Embryonic facial prominence (tissue), 1 donor: ENCODE results near the gene SLC30A7.
"Not testable (repeated sequence)": the region's sequence is repeated elsewhere in the genome, so short reads cannot be mapped to it uniquely, and the experiment has no call there.

Source experiments
- DNase-seq: peaks from one replicate; pipeline ENCODE4 v3.0.0-alpha.2; 2016; ENCODE audit errors: extremely low spot score

SLC30A7 gene

DNA sequence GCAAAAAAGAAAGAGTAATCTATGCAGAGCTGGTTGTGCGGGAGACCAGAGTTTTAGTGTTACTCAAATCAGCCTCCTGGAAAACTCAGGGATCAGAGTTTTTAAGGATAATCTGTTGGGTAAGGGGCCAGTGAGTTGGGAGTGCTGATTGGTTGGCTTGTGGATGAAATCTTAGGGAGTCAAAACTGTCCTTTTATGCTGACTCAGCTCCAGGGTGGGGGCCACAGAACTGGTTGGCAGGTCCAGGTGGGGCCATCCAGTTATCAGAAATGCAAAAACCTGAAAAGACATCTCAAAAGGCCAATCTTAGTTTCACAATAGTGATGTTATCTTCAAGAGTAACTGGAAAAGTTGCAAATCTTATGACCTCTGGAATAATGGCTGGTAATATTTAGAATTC is 4.5 kb upstream of the SLC30A7 start:
- no peak for DNase-seq

DNA sequence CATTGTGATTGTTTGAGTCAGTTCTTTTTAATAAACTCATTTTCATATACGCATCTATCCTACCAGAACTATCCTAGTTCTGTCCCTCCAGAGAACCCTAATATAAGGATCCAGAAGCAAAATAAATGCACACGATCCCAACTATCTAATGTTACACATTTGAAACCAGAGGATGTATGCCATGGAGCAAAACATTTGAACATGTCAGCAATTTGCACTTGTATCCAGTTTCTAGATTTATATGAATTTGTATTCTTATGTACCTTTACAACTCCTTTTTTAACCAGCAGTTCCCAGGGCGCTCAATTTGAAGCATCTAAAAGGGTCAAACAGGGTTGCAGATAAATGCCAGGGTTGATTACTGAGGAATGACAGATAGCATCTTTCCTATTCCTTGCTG is 3.3 kb upstream of the SLC30A7 start:
- DNase-seq: no peak

DNA sequence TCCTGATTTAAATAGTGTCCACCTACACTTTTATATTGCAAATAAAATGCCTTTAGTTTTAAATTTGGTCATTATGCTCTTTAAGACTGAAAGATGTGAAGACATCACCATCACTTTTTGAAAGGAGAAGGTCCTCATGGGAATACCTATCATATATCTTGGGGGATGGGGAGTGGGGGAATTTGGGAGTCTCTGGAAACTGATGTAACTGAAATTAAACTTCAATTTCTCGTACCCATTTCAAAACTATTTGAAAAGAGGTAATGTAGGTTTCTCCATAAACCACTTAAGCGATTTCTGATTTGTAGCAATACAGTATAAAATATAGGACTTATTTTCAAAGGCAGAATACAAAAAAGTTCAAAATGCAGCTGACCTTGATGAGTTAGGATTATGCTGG is 2.2 kb upstream of the SLC30A7 start:
- DNase-seq: no peak

DNA sequence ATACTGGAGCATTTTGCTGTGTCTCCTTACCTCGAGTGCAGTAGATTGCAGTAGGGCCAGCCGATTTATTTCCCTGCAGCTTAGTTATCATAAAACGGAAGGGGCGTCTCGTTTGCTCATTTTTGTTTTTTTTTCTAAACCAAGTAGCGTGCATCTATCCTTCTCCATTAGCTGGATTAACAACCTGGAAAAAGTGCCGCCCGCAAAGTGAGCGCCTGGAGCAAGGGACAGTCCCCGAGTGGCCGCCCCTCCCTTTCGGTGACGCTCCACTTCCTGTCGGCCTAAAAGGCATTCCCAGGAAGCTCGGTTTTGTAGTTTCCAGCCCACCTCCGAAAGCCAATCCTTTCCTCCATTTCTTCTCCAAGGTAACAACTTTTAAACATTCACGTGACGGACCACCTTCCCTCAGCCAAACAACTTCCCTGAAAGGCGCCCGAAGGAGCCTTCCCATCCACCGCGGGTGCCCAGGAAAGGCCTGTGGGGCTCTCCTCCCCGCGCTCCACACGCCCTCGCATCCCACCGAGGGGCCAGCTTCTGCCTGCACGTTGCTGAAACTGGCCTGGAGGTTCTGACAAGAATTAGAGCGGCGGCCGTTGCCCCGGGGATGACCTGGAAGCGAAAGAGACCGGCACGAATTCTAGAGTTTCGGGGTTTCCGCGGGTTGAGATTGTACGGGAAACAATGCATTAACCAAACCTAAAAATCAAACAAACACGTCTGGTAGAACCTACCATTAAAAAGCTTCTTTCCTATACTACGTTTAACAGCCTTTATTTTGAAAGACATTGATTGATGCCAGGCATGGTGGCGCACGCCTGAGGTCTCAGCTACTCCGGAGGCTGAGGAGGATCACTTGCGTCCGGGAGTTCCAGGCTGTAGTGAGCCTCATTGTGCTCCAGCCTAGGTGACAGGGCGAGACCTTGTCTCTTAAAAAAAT is 1.0 kb upstream of the SLC30A7 start, which contains the start of gene EXTL2:
Gene EXTL2 (minus strand): TSS at position 240 of the 937 bp plus-strand sequence. CDS start 6,085 bp downstream, outside the sequence.
- DNase-seq: peak; percentile 76

DNA sequence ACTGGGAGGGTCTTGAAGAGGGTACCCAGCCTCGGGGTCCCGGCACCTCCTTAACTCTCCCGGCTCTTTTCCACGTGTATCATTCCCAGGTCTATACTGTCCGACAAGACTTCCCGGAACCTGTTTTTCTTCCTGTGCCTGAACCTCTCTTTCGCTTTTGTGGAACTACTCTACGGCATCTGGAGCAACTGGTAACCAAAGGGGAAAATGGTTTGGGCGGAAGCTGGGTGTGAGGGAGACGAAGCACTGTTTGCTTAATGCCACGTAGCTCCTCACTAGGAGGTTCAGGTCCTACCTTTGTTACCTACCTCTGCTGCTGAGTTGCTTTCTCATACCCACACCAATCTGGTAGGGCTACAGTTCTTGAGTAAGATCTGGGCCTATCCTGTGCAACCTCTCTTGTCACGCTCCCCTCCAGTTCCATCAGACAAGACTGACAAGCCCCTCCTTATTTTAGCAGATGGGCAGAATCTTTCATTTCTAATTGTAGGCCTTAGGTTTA is 642 bp downstream of the SLC30A7 start:
- no peak for DNase-seq

DNA sequence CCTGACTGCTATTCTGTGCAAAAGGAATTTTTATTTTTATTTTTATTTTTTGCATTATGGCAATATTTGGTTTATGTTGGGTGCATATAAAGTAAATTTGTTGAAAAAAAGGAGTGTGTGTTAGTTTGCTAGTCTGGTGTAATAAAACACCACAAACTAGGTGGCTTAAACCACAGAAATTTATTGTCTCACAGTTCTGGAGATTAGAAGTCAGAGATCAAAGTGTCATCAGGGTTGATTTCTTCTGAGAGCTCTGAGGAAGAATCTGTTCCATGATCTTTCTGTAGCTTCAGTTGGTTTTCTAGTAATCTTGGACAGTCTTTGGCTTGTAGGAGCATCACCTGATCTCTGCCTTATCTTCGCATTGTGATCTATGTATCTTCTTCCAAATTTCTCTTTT is 6.5 kb downstream of the SLC30A7 start:
- no peak for DNase-seq

DNA sequence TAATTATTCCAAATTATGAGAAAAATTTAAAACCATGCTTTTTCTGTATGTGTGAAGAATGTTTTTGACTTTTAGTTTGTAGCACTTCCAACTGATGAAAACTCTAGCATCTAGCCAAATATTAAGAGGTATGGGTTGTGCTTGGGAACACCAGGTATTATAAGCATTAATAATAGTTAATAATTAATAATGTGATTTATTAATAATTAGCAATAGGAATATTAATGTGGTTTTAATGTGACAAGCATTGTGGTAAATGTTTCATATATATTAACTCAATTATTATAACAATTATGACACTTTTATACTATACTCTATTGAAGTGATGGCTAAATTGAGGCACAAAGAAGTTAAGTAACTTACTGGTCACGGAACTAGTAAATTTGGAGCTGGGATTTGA is 7.9 kb downstream of the SLC30A7 start:
- DNase-seq: no peak

DNA sequence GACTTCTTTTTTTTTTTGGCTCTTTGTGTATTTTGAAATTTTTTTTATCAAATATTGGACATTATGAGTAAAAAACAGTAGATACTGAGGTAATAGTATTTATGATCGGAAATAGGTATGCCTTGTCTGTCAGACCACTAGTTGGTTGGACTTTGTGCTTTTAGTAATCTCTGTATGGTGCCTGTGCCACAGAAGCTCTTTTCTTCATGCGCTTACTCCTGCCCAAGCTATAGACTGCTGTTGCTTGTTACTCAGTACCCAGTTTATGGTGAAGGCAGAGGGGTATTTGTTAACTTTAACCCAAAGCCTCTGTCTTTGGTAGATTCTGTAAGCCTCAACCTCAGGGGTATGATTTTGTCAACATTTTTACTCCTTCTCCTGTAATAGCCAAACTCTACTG is 8.6 kb downstream of the SLC30A7 start:
- DNase-seq: no peak

DNA sequence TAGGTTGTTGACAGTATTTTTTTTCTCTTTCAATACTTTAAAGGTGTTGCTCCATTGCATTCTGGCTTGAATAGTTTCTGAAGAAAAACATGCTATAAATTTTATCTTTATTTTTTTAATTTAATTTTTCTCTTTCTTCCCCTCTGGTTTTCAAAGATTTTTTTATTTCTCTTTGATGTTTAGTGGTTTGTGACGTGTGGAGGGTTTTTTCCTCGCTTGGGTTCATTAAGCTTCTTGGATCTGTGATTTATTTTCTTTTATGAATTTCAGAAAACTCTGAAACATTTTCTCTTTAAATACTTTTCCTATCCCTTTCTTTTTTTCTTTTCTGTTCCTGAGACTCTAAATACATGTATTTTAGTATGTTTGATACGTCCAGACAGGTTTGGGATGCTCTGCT is 9.3 kb downstream of the SLC30A7 start:
- no peak for DNase-seq

DNA sequence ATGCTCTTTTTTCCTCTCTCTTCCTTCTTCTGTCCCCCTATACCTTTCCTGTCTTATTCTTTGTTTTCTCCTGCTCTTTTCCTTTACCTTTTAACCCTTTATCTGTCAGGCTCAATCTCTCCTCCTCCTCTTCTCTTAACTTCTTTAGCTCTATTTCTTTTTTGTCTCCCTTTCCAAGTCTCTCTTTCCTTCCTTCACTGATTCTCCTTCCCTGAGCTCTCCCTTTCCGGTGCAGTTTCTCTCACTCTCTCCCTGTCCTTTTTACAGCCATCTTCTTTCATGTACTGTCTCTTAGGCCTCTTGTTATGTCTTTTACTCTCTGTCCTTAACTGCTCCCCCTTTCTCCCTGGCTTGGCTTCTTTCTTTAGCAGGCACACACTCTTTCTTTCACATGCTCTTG is 12.0 kb downstream of the SLC30A7 start:
- no peak for DNase-seq

DNA sequence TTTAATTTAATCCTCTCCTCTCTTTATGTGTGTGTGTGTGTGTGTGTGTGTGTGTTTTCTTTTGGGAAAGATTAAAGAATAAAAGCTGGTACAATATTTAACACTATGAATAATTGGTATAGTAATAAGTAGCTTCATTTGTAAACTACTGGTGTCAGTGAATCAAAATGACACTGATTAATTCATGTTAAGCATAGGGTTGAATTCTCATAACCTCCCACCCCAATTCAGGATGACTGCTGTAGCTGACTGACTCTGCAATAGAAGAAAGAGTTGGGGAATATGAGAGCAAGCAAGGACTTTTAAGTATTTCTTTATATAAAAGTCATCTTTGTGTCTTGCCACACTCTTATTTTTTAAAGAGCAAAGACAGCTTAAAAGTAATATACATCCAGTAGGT is 13.1 kb downstream of the SLC30A7 start:
- DNase-seq: no peak

DNA sequence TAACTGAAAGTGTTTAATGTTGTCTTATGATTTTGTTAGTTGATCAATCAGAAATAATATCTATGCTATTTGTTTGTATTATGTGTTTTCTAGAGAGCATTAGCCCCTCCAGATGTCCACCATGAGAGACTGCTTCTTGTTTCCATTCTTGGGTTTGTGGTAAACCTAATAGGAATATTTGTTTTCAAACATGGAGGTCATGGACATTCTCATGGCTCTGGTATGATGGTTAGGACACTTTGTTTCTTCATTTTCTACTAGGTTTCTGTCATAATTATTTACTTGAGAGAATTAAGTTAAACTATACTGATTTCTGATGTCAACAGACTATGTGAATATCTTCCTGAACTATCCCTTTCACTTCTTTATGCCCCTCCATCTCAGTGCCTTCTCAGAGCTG is 16.1 kb downstream of the SLC30A7 start:
- DNase-seq: no peak

DNA sequence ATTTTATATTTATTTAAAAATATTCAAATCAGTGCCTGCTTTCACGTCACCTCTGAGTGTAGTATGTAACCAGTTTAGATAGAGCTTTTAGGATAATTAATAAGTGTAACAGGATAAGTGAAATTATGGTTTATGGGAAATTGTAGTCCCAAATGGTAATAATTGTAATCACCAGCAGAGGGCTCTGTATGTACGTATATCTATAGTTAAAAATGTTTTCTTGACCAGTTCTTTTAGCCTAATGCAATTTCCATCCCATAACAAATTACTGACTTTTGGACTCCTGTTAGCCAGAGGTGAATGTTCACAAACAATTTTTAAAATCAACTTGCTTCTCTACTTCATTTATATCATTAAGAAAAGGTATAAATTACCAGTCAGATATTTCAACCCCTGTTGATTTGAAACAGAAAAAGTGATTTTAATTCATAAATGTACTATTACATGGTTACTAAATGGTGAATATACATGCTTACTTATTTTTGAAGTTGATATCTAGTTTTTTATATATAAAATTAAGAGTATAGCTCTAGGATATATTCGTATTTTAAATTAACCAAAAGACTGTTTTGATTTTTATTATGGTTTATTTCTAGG is 25.3 kb downstream of the SLC30A7 start:
- DNase-seq: peak; percentile 31

DNA sequence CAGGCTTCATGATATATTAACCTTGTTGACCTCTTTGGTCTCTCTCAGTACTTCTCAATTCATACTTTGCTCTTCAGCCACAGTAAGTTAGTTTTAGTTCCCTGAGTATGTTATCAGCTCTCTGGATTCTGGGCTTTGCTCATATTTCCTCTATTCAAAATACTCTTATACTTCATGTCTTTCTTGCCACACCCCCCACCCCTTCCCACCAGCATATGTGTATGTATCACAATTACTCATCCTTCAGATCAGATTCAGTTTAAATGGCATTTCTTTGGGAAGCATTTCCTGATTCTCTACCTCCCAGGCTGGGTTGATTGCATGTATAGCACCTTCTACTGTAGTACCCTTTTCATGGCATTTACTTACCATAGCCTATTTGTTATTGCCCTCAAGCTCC is 28.3 kb downstream of the SLC30A7 start:
- DNase-seq: no peak

DNA sequence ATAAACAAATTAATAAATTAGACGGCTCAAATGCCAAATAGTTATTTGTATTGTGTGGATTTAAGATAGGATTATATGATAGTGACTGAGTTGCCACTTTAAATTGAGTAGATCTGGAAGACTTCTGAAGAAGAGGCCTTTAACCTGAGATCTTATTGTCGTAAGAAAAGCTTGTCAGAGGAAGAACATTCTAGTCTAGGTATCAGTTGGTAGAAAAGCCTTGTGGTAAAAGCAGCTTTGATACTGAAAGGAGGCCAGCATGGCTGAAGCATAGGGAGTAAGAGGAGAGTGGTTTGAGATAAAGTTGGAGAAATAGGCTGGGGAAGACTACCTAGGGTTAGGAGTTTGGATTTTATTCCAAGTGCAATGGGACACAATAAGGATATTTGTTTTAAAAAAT is 29.1 kb downstream of the SLC30A7 start:
- DNase-seq: no peak

DNA sequence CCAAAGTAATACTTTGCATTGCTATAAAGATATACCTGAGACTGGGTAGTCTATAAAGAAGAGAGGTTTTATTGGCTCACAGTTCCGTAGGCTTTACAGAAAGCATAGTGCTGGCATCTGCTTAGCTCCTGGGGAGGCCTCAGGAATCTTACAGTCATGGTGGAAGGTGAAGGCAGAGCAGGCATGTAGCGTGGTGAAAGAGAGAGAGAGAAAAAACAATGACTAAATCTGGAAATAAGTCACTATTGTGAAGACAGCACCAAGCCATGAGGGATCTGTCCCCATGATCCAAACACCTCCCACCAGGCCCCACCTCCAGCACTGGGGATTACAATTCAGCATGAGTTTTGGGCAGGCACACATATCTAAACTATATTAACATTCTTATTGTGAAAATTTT is 30.4 kb downstream of the SLC30A7 start:
- no peak for DNase-seq

DNA sequence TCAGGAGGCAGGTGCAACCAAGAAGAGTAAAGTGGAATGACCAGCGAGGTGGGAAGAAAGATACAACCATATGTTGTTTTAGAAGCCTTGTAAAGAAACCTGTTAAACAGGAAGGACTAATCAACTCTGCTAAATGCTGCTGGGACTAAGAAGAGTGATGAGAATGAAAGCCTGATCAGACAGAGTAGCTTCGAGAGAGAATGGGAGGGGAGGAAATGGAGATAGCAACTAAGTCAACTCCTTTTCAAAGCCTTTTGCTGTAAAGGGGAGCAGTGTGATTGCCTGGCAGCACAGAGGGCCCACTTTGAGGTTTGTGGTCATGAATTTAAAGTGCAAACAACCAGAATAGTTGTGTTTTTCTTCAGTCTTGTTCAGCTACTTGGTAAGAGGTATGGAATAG is 31.4 kb downstream of the SLC30A7 start:
- no peak for DNase-seq

DNA sequence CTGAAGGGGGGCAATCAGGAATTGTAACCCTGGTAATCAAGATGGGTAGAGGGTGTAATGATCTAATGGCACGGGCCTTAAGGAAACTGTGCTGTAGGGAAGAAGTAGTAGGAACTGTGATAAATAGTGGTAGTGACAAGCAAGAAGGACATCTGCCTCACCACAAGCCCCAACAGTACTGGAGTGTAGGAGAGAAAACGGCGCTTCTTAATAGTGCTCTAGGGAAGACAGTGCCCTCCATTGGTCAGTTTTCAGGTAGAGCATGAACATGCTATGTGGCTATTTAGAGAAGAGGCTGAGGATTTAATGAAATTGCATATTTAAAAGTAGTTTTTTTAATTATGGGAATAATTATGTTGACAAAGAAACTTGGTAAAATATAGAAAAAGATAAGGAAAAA is 32.2 kb downstream of the SLC30A7 start:
- no peak for DNase-seq

DNA sequence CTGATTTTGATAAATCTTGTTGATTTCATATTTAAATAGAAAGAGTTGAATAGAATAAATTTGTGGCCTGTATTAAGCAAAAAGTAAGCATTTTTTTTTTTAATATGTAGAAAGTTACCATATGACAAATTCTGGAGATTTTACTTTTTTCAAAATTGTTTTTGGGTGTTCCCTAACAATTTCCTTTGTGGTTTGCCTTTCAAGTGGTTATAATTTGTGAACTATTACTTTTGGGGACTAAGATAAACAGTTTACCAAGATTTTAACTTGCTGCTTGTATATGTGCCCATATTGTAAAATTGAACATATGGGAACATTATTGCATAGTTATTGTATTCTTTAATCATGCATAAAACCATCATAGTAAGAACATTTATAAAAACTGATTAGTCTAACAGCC is 34.6 kb downstream of the SLC30A7 start:
- no peak for DNase-seq

DNA sequence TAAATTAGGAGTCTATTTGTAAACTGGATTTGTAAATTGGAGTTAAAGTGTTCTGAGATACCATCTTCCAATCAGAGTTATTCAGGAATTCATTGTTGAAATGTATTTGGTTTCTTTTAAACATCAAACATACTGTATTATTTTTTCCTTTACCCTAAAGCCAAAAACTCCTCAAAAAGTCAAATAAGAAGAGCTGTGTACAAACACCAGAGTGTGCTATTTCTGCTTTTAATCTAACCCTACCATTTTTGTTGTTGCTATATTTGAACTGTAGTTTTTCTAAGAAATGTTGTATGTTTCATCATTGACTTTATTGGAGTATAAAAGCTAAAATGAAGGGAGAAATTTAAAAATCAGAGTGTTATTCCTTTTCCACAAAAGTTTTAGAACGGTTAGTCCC is 35.8 kb downstream of the SLC30A7 start:
- no peak for DNase-seq

DNA sequence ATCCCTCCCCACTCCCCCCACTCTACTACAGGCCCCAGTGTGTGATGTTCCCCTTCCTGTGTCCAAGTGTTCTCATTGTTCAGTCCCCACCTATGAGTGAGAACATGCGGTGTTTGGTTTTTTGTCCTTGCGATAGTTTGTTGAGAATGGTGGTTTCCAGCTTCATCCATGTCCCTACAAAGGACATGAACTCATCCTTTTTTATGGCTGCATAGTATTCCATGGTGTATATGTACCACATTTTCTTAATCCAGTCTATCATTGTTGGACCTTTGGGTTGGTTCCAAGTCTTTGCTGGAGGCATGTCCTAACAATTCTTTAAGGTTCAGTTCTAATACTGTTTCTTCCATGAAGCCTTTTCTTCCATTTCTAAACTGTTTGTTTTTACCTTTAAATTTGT is 37.7 kb downstream of the SLC30A7 start:
- not testable (repeated sequence) for DNase-seq

DNA sequence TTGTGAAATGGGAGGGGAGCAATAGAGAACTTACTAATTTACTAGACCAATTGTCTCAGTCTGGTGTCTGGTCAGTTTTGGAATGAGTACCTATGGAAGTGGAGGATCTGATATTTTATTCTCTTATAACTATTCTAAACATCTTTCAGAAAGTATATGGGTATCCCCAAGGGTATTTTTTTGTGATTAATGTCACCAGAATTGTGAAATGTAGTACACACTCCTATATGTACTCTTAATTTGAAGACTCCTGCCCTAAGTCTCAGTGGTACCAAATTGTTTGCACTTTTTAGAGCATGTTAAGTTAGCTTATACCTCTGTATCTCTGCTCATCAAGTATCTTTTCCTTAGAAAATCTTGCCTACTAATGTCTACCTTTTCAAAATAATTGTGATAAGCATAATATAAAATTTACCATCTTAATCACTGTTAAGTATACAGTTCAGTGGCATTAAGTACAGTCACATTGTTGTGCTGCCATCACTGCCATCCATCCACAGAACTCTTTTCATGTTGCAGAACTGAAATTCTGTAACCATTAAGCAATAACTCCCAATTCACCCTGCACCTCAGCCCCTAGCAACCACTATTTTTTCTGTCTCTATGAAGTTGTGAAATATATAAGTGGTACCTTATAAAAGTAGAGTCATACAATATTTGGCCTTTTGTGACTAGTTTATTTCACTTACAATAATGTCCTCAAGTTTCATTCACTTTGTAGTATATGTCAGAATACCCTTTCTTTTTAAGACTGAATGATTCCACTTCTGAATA is 40.5 kb downstream of the SLC30A7 start:
- DNase-seq: no peak
